GM21737 (cell line): Measurements from ENCODE around the gene CXCL9.
"Not testable (repeated sequence)": the region's sequence is repeated elsewhere in the genome, so short reads cannot be mapped to it uniquely, and the experiment has no call there.

ENCODE experiments used
- ATAC-seq: cut with Tn5 transposase; IDR thresholded peaks from one replicate; pipeline ENCODE4 v1.9.1; 2021; ENCODE audit warnings: mild to moderate bottlenecking, moderate library complexity; ENCODE audit not compliant: unreplicated experiment

The CXCL9 gene

GRCh38 chr4:75962072-75962471 lies 45.2 kb downstream of the CXCL9 start:
- not testable (repeated sequence) for ATAC-seq

GRCh38 chr4:75958546-75958945 lies 48.8 kb downstream of the CXCL9 start:
- ATAC-seq: not testable (repeated sequence)

- ATAC-seq: not testable (repeated sequence)
These were observed 52.5 kb downstream of the CXCL9 start for GRCh38 chr4:75954811-75955210.

- ATAC-seq: no peak
These were observed 53.8 kb downstream of the CXCL9 start for GRCh38 chr4:75953509-75953908.
